ENCODE data around the gene ZNF48. TPM values are rescaled to one million over a fixed set of nuclear protein-coding genes. Genes with fewer than 3 reads are reported as not detected.
"Not testable (repeated sequence)": the region's sequence is repeated elsewhere in the genome, so short reads cannot be mapped to it uniquely, and the experiment has no call there.

ZNF48 gene
- total RNA-seq, 1 donor from 2014 or later, result 40.4 TPM

- H3K27me3 Mint-ChIP-seq (ENCODE audit: unreplicated experiment), result peaks cover 21% of the 10 kb centered on the region
- H3K4me3 Mint-ChIP-seq (ENCODE audit: unreplicated experiment), result peak overlapping the region; percentile 92
- peaks cover 13% of the 10 kb centered on the region for H3K36me3 Mint-ChIP-seq (ENCODE audit: low read depth, unreplicated experiment)
- TF ChIP-seq, protein P1, sequence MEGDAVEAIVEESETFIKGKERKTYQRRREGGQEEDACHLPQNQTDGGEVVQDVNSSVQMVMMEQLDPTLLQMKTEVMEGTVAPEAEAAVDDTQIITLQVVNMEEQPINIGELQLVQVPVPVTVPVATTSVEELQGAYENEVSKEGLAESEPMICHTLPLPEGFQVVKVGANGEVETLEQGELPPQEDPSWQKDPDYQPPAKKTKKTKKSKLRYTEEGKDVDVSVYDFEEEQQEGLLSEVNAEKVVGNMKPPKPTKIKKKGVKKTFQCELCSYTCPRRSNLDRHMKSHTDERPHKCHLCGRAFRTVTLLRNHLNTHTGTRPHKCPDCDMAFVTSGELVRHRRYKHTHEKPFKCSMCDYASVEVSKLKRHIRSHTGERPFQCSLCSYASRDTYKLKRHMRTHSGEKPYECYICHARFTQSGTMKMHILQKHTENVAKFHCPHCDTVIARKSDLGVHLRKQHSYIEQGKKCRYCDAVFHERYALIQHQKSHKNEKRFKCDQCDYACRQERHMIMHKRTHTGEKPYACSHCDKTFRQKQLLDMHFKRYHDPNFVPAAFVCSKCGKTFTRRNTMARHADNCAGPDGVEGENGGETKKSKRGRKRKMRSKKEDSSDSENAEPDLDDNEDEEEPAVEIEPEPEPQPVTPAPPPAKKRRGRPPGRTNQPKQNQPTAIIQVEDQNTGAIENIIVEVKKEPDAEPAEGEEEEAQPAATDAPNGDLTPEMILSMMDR (IDR thresholded peaks at IDR 0.05; ENCODE audit: unreplicated experiment), result no peak
- H3K27ac Mint-ChIP-seq (ENCODE audit: unreplicated experiment), result peak overlapping the region; percentile 99
- H3K4me1 Mint-ChIP-seq (ENCODE audit: unreplicated experiment), result peaks cover 28% of the 10 kb centered on the region
- no peaks in the 10 kb centered on the region for H3K9me3 Mint-ChIP-seq (ENCODE audit: unreplicated experiment)
- DNase-seq (ENCODE audit: low spot score), result no peak
These were observed 547 bp upstream of the ZNF48 start for GRCh38 chr16:30394592-30395154.

DNA sequence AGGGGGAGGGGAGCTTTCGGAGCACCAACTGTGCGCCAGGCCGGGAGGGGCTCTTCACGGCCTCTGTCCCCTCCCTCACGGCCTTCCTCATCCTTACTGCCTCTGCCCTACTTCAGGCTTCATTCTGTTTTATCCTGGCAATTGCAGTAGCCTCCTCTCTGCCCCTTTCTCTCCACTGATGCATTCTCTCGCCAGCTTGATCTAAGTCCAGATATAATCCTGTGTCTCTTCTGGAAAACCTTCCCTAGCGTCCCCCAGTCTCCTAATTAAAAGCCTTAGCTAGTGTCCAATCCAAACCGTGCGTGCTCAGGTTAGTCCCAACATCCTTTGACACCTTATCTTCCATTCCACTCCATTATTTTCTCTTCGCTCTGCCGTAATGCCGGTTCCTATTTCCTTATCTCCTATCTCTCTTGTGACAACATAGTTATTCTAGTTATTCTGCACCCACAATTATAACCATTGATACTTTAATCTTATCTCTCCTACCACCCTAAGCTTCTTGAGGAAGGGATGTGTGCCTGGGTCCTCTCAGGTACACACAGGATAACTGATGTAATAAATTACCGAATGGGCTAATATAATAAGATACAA is 869 bp downstream of the ZNF48 start:
- TF ChIP-seq, protein P1 (IDR thresholded peaks at IDR 0.05; ENCODE audit: unreplicated experiment), result no peak
- Mint-ChIP-seq H3K4me3 (ENCODE audit: unreplicated experiment) (peak overlapping the region; percentile 97), H3K27me3 (ENCODE audit: unreplicated experiment) (peaks cover 21% of the 10 kb centered on the region), H3K4me1 (ENCODE audit: unreplicated experiment) (peaks cover 32% of the 10 kb centered on the region), H3K27ac (ENCODE audit: unreplicated experiment) (peak overlapping the region; percentile 90), H3K36me3 (ENCODE audit: low read depth, unreplicated experiment) (peaks cover 13% of the 10 kb centered on the region), H3K9me3 (ENCODE audit: unreplicated experiment) (no peaks in the 10 kb centered on the region)
- no peak for DNase-seq (ENCODE audit: low spot score)

DNA sequence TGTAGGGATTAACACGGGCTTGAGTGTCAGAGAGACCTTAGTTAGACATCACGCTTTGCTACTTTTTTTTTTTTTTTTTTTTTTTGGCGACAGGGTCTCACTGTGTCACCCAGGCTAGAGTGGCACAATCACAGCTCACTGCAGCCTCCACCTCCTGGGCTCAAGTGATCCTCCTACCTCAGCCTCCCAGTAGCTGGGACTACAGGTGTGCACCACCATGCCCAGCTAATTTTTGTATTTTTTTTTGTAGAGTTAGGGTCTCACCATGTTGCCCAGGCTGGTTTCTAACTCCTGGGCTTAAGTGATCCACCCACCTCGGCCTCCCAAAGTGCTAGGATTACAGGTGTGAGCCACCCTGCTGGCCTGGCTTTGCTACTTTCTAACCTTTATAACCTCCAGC is 1.4 kb downstream of the ZNF48 start:
- peak overlapping the region; percentile 65 for H3K27ac Mint-ChIP-seq (ENCODE audit: unreplicated experiment)
- peaks cover 34% of the 10 kb centered on the region for H3K4me1 Mint-ChIP-seq (ENCODE audit: unreplicated experiment)
- not testable (repeated sequence) for DNase-seq (ENCODE audit: low spot score)

GRCh38 chr16:30397056-30397455 is 1.8 kb downstream of the ZNF48 start:
- H3K27me3 Mint-ChIP-seq (ENCODE audit: unreplicated experiment), result peaks cover 21% of the 10 kb centered on the region
- TF ChIP-seq, protein P1 (IDR thresholded peaks at IDR 0.05; ENCODE audit: unreplicated experiment), result no peak
- peaks cover 37% of the 10 kb centered on the region for H3K4me1 Mint-ChIP-seq (ENCODE audit: unreplicated experiment)
- DNase-seq (ENCODE audit: low spot score), result no peak
- H3K27ac Mint-ChIP-seq (ENCODE audit: unreplicated experiment), result peak overlapping the region; percentile 65
- peak overlapping the region; percentile 68 for H3K4me3 Mint-ChIP-seq (ENCODE audit: unreplicated experiment)
- H3K36me3 Mint-ChIP-seq (ENCODE audit: low read depth, unreplicated experiment), result peaks cover 13% of the 10 kb centered on the region
- H3K9me3 Mint-ChIP-seq (ENCODE audit: unreplicated experiment), result no peaks in the 10 kb centered on the region

More for the DNA sequence above, 1.4 kb downstream of the ZNF48 start:
- Mint-ChIP-seq H3K36me3 (ENCODE audit: low read depth, unreplicated experiment) (peaks cover 13% of the 10 kb centered on the region), H3K27me3 (ENCODE audit: unreplicated experiment) (peaks cover 21% of the 10 kb centered on the region), H3K4me3 (ENCODE audit: unreplicated experiment) (peak overlapping the region; percentile 97)
- not testable (repeated sequence) for H3K9me3 Mint-ChIP-seq (ENCODE audit: unreplicated experiment)

GRCh38 chr16:30397776-30398660 is 2.8 kb downstream of the ZNF48 start:
- TF ChIP-seq, protein P1 (IDR thresholded peaks at IDR 0.05; ENCODE audit: unreplicated experiment), result no peak
- Mint-ChIP-seq H3K27ac (ENCODE audit: unreplicated experiment) (no peak overlapping the region), H3K27me3 (ENCODE audit: unreplicated experiment) (peaks cover 21% of the 10 kb centered on the region), H3K4me3 (ENCODE audit: unreplicated experiment) (no peak overlapping the region), H3K36me3 (ENCODE audit: low read depth, unreplicated experiment) (peaks cover 13% of the 10 kb centered on the region), H3K4me1 (ENCODE audit: unreplicated experiment) (peaks cover 37% of the 10 kb centered on the region), H3K9me3 (ENCODE audit: unreplicated experiment) (no peaks in the 10 kb centered on the region)
- no peak for DNase-seq (ENCODE audit: low spot score)
